ENCODE data around the gene INPP5J.
"Not testable (repeated sequence)": the region's sequence is repeated elsewhere in the genome, so short reads cannot be mapped to it uniquely, and the experiment has no call there.

Gene INPP5J

GRCh38 chr22:31144223-31144622 lies 21.5 kb downstream of the INPP5J start:
- no peak for DNase-seq (ENCODE audit: low read depth in 3 of 3)

DNA sequence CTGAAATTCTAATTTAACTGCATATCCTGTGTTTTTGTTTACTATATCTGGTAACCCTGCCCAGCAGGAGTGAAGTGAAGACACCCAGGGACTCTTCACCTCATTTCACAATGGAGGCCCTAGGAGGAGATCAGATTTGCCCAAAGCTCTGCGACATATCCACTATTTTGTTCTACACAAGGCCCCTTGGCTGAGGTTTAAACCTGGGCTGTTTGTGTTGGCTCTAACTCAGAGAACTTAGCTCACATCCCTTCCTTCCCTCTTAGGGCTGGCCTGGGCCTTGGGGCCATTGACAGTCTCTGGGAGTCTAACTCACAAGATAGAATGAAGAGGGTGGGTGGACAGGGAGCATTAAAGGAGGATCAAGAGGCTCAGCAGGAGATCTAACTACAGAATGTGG lies 25.7 kb downstream of the INPP5J start:
- no peak for DNase-seq (ENCODE audit: low read depth in 3 of 3)

DNA sequence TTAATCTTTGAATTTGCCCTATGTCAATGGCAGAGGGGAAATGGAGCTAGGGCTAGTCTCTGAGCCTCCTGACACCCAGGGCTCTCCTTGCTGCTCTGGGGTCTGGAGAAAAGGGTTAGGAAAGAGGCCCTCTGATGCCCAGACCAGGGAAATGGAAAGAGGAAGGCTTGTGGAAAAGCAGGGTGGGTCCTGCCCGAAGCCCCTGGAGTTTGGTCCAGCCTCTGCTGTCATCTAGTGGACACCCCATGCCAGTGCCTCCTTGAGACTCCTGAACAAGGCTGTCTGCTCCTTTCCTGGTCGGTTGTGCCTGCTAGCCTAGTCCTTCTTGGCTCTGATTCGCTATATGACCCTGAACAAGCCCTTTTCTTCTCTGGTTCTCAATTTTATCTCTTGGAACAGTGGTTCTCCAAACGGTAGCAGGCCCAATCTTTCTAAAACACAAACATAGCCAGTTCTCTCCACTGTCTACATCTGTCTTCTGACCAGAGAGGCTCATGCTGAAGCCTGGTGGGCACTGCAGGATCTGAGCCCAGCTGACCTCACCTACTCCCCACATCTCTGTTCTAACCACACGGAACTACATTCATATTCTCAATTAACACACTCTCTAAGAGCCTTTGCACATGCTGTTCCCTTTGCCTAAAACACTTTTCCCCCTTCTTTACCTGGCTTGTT lies 26.3 kb downstream of the INPP5J start:
- DNase-seq (ENCODE audit: low read depth in 3 of 3): no peak

DNA sequence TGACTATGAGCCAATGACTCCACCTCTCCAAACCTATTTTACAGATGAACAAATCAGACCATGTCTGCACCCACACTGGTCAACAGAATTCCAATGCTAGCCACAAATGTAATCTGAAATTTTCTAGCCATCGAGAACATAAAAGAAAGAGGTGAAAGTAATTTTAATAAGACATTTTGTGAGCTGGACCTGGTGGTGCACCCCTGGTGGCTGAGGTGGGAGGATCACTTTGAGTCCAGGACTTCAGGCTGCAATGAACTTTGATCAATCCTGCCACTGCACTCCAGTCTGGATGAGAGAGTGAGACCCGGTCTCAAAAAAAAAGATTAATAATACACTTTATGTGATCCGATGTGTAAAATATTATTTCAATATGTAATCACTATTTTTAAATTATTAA lies 27.8 kb downstream of the INPP5J start:
- no peak for DNase-seq (ENCODE audit: low read depth in 3 of 3)

DNA sequence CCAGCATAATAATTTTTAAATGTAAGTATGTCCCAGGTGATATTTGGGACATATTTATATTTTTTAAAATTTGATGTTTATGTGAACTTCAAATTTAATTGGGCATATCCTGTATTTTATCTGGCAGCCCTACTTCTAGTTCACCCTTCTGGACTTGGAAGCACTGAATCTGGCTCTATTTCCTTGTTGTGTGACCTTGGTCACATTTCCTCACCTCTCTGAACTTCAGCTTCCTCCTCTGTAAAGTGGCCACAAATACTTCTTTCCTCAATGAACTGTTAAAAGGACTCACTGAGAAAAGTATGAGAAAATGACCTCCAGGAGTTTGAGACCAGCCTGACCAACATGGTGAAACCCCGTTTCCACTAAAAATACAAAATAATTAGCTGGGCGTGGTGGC lies 29.1 kb downstream of the INPP5J start:
- DNase-seq (ENCODE audit: low read depth in 3 of 3): no peak

GRCh38 chr22:31153357-31153756 lies 30.6 kb downstream of the INPP5J start:
- DNase-seq (ENCODE audit: low read depth in 3 of 3): no peak

DNA sequence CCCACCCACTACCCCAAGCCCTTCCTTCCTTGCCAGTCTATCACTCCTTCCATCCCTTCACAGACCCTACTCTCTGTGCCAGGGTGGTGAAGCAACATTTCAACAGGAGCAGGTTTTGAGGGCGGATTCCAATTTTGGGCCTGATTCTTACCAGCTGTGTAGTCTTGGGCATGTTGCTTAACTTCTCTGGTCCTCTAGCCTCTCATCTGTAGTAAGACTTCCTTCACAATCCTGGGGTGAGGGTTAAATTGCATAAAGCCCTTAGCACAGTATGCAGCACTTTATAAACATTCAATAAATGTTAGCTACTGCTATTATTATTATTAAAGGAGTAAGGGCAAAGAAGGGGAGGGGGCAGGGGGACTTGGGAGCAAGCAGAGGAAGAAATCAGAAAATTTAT lies 32.2 kb downstream of the INPP5J start:
- no peak for DNase-seq (ENCODE audit: low read depth in 3 of 3)

- DNase-seq (ENCODE audit: low read depth in 3 of 3): no peak
Measured at GRCh38 chr22:31155422-31155821, 32.7 kb downstream of the INPP5J start.

DNA sequence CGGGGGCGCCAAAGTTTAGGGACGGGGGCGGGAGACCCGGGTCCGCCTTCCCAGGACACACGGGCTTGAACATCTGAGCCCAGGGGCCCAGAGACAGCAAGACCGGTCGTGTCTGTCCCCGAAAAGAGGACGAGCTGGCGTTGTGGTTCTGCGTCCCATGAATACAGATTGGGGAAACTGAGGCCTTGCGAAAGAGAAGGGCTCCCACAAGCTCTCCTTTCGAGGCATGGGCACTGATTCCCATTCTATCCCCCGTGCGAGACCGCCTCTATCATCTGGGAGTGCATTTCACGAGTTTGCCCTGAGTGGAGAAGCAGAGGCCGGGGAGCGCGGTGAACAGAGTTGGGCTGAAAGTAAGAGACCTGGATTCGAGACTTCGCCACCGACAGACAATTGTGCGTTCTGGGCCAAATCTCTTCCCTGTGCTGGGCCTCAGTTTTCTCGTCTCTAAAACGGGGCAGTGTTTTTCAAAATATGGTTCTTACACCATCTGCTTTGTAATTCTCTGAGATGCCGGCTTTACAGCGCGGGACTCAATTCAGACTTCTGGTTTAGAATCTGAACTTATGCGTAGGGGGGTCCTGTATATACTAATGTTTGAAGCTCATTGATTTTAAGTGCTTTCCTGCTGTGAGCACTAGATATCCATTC lies 37.7 kb downstream of the INPP5J start:
- no peak for DNase-seq (ENCODE audit: low read depth in 3 of 3)

DNA sequence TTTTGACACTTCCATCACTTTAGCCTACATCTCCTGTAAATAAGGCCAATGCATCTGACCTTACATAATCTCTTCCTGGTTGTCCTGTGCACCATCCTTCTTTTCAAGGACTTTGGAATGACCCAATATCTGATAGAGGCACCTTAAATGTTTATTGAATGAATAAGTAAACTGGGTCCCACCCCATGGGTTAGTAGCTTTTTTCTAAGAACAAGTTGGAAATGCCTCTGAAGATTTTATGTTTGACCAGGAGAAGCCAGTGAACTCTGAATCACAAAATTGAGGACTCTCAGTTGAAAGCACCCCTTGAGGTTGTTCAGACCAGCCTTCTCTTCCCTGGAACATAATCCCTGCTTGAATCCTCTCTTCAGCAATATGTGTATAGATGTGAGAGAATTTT lies 38.6 kb downstream of the INPP5J start:
- no peak for DNase-seq (ENCODE audit: low read depth in 3 of 3)

DNA sequence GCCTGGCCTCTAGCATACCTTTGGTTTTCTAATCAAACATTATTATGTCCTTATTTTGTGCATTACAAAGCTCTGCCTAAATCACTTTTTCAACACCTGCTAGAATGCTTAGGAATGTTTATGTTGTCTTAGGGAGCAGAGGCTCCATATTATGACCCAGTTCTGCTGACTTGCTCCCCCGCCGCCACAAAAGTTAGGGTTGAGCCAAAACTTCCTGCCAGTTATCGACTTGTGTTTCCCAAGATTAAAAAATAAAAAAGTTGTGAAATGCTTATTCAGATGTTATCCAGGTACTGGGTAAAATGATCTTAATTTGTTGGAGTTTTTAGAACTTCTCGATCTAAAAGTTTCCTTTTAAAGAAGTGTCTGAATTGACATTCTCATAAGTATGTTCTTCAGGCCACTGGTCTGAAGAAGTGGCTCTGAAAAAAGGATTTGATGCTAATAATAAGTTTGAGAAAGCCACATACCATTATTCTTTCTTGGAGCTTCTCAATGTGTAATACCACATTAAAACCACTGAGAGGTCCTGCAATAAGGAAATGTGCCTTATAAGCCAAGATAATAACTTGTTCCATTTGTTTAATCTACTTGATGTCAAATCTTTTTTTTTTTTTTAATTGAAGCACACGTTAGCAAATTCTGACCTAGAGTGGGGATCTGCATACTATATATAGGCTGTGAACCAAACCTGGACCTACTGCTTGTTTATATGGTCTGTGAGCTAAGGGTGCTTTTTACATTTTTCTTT lies 39.4 kb downstream of the INPP5J start:
- DNase-seq (ENCODE audit: low read depth in 3 of 3): no peak

DNA sequence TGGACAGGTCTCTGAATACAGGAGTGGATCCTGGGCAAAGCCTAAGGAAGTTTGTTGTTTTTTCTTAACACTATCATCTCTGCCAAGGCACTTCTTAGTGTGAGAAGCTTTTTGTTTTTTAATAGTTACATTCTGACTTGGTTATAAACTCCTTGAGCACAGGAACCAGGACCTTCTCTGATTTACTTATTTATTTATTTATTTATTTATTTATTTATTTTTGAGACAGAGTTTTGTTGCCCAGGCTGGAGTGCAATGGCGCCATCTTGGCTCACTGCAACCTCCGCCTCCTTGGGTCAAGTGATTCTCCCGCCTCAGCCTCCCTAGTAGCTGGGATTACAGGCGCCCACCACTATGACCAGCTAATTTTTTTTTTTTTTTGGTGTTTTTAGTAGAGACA lies 48.2 kb downstream of the INPP5J start:
- DNase-seq (ENCODE audit: low read depth in 3 of 3): no peak

DNA sequence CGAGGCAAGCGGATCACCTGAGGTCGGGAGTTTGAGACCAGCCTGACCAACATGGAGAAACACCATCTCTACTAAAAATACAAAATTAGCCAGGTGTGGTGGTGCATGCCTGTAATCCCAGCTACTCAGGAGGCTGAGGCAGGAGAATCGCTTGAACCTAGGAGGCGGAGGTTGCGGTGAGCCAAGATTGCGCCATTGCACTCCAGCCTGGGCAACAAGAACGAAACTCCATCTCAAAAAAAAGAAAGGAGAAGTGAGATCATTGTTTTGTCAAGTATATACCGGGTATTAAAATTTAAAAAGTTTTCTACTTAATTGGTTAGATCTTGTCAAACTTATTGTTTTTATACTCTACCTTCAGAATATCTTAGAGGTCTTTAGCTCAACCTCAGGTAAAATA lies 49.0 kb downstream of the INPP5J start:
- not testable (repeated sequence) for DNase-seq (ENCODE audit: low read depth in 3 of 3)

- no peak for DNase-seq (ENCODE audit: low read depth in 3 of 3)
Measured at GRCh38 chr22:31173386-31174145, 50.8 kb downstream of the INPP5J start.

DNA sequence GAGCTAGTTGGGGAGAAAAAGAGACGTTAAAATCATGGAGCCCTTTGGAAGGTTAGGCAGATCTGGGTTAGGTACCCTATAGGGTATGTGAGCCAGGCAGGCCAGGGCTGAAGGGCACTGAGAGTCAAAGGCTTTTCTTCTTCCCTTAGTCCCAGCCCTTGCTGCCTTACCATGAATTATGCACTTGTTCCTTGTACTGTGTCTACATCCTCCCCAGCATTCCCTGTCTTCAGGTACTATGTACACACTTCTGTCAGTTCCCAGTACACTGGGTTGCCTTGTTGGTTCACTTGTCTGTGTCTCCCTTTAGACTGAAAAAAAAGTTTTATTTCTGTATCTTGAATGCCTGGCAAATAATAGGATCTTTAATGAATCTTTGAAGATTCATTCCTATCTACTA lies 54.2 kb downstream of the INPP5J start:
- DNase-seq (ENCODE audit: low read depth in 3 of 3): no peak

DNA sequence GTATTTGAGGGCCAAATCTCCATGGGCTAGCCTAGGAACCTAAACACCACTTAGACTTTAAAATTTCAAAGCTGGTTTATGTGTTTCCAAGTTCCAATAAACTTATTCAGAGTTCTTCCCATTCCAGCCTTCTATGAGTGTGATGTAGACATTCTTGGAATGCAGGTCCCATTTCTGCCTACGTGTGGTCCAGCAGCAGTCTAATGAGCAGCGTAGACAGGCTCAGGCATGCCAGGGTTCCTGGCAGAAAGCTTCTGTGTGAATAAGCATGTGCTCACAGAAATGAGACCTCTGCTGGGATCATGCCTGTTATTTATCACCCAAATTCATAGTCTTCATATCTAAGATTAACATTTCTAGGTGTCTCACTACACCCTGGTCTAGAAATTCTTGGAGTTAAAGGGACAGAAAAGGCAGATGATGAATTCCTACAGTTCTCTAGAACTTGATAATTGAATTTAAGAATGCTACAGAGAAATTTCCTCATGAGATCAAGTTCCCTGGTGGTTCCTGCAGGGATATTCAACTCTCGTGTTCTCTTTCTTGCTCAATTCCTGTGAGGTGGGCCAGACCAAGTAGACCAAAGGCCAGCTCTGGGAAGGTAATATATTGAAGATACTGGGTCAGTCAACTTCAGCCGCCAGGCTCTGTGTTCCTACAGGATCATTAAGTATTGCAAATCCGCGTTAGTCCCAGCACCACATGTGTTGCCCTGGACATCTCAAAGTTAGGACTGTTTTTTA lies 54.8 kb downstream of the INPP5J start:
- DNase-seq (ENCODE audit: low read depth in 3 of 3): no peak

DNA sequence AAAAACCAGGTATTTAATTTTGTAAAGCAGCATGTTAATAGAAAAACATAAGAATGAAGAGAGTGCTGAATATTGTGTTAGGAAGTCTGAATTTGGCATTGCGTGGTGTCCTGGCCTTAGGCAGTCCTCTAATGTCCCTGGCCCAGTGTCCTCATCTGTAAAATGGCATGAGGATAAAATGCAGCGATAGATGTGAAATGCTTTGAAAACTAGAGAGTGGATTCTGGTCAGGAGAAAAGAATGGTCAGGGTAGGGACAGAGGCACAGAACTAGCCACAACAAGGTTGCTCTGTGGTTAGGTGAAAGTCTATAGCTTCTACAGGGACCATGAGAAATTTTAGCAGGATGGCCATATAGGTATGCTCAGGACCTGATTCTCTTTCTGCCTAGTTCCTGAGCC lies 56.1 kb downstream of the INPP5J start:
- no peak for DNase-seq (ENCODE audit: low read depth in 3 of 3)

DNA sequence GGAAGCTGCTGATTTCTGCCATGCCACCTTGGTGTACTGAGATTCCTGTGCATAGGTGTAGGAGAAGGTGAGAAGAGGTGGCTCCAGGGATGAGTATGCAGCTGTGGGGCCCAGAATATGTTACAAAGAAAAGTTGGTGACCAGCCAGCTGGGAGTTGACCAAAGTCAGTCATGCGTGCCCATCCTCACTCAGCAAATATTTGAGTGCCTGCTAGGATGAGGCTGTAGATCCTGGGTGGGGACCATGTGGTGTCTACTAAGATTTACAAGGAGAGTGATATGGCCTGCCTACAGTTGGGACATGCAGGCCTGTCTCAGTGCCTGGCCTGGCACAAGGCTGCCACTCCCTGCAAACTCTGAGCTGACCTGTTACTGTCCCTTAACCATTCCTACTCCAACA lies 56.6 kb downstream of the INPP5J start:
- no peak for DNase-seq (ENCODE audit: low read depth in 3 of 3)

DNA sequence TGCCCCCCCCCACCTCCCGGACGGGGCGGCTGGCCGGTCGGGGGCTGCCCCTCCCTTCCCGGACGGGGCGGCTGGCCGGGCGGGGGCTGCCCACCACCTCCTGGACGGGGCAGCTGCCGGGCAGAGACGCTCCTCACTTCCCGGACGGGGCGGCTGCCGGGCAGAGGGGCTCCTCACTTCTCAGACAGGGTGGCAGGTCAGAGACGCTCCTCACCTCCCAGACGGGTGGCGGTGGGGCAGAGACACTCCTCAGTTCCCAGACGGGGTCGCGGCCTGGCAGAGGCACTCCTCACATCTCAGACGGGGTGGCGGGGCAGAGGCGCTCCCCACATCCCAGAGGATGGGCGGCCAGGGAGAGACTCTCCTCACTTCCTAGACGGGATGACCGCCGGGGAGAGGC lies 61.2 kb downstream of the INPP5J start:
- no peak for DNase-seq (ENCODE audit: low read depth in 3 of 3)

Measured in stimulated activated CD4-positive, alpha-beta T cell treated with anti-CD3 and anti-CD28 coated beads, TNF-alpha, amount 100 ng/mL, for 48 hours (primary cell).